GM12874 (cell line): ENCODE measurements around the gene TIAM1.

Source experiments
- CTCF ChIP-seq: IDR thresholded peaks from 2 replicates; pipeline ENCODE4 v1.5.1; 2011; ENCODE audit warnings: low read depth, mild to moderate bottlenecking, control low read depth, low read length, moderate library complexity; ENCODE audit not compliant: insufficient read depth

TIAM1 gene

GRCh38 chr21:31191553-31191952 is 152.5 kb downstream of the TIAM1 start:
- no peak for TF ChIP-seq CTCF

- TF ChIP-seq CTCF, result no peak
Measured at GRCh38 chr21:31190516-31190915, 153.5 kb downstream of the TIAM1 start.

- TF ChIP-seq CTCF, result no peak
Measured at GRCh38 chr21:31187499-31187898, 156.6 kb downstream of the TIAM1 start.

GRCh38 chr21:31186916-31187315 is 157.1 kb downstream of the TIAM1 start:
- no peak for TF ChIP-seq CTCF

- TF ChIP-seq CTCF, result no peak
Measured at GRCh38 chr21:31185663-31186062, 158.4 kb downstream of the TIAM1 start.

- no peak for TF ChIP-seq CTCF
Measured at GRCh38 chr21:31184876-31185275, 159.2 kb downstream of the TIAM1 start.

- TF ChIP-seq CTCF, result no peak
Measured at GRCh38 chr21:31184459-31184858, 159.6 kb downstream of the TIAM1 start.
